NT2/D1 (cell line): ENCODE results near the gene LHFPL3.

Experiments used
- SUZ12 ChIP-seq: IDR thresholded peaks from 2 replicates; pipeline ENCODE4 v1.6.1; 2011; ENCODE audit not compliant: insufficient read length, insufficient read depth; ENCODE audit errors: extremely low read depth
- YY1 ChIP-seq: IDR thresholded peaks from 2 replicates; pipeline ENCODE4 v1.6.1; 2011; ENCODE audit not compliant: insufficient read length, insufficient read depth

- TF ChIP-seq SUZ12 (no peak), YY1 (no peak)
These were observed 534.3 kb downstream of the LHFPL3 start for GRCh38 chr7:104862719-104863118.
